Uterus (tissue), 4 donors: ENCODE data around the gene PTGES3L. TPM values are rescaled to one million over a fixed set of nuclear protein-coding genes. Genes with fewer than 3 reads are reported as not detected.
"Not testable (repeated sequence)": the region's sequence is repeated elsewhere in the genome, so short reads cannot be mapped to it uniquely, and the experiment has no call there.

ENCODE experiments used
- DNase-seq, 2 donors: peaks; one replicate each; pipeline ENCODE4 v3.0.0-alpha.2; 2019 to 2020
- H3K27ac ChIP-seq, 2 donors: fragments of 200-600 bp; sonication (generic); 1 replicate in 1 of 2; 2 replicates in 1 of 2; pipeline ENCODE4 v1.5.1; 2016 to 2018
- H3K27me3 ChIP-seq, 2 donors: fragments of 200-600 bp; sonication (generic); one replicate each; pipeline ENCODE4 v1.5.1; 2018 to 2019; ENCODE audit warnings: control low read depth in 1 of 2
- H3K36me3 ChIP-seq, 2 donors: fragments of 200-600 bp; sonication (generic); one replicate each; pipeline ENCODE4 v1.5.1; 2019; ENCODE audit warnings: control low read depth in 1 of 2
- H3K4me1 ChIP-seq, 2 donors: fragments of 200-600 bp; sonication (generic); one replicate each; pipeline ENCODE4 v1.5.1; 2018 to 2019; ENCODE audit warnings: control low read depth in 1 of 2
- H3K4me3 ChIP-seq, 2 donors: fragments of 200-600 bp; sonication (generic); 1 replicate in 1 of 2; 2 replicates in 1 of 2; pipeline ENCODE4 v1.5.1; 2018 to 2019; ENCODE audit warnings: mild to moderate bottlenecking in 1 of 2
- H3K9me3 ChIP-seq, 2 donors: fragments of 200-600 bp; sonication (generic); one replicate each; pipeline ENCODE4 v1.5.1; 2019; ENCODE audit warnings: control low read depth in 1 of 2
- POLR2A ChIP-seq, 2 donors: fragments of 450-650 bp; IDR thresholded peaks; one replicate each; pipeline ENCODE4 v1.6.1; 2016; ENCODE audit warnings: antibody characterized with exemption in 2 of 2, mild to moderate bottlenecking in 1 of 2, moderate library complexity in 1 of 2
- intact Hi-C: fragments of 100-400 bp; cut with DNase I; formaldehyde crosslinking; loops from one replicate; pipeline ENCODE4 v1.15.1; 2023; ENCODE audit warnings: low total_unique reads
- total RNA-seq, 4 donors: library from RNA; depleted of rRNA in 3 of 4; stranded (reverse); fragments of >200 nt in 3 of 4; gene quantifications; one replicate each; pipeline versions ENCODE4 v1.1.0 to v1.2.4, GENCODE V29; 2014 to 2023
- TF ChIP-seq, protein P1 (sequence below), 4 experiments: fragments of 200-600 bp in 2 of 4; fragments of 450-650 bp in 2 of 4; sonication (generic) in 2 of 4; IDR thresholded peaks; one replicate each; pipeline ENCODE4 v1.5.1; 2016 to 2019; ENCODE audit warnings: antibody characterized with exemption in 4 of 4, mild to moderate bottlenecking in 2 of 4, moderate library complexity in 1 of 4
- donor health status: DM: yes; HTN: yes; CAD: no.

The PTGES3L gene
- total RNA-seq, 4 donors from 2014 or later, result 0.51 to 3.7 (median 1.2) TPM; not detected in 1

GRCh38 chr17:42975265-42975664 lies 4.6 kb downstream of the PTGES3L start:
- TF ChIP-seq, protein P1, sequence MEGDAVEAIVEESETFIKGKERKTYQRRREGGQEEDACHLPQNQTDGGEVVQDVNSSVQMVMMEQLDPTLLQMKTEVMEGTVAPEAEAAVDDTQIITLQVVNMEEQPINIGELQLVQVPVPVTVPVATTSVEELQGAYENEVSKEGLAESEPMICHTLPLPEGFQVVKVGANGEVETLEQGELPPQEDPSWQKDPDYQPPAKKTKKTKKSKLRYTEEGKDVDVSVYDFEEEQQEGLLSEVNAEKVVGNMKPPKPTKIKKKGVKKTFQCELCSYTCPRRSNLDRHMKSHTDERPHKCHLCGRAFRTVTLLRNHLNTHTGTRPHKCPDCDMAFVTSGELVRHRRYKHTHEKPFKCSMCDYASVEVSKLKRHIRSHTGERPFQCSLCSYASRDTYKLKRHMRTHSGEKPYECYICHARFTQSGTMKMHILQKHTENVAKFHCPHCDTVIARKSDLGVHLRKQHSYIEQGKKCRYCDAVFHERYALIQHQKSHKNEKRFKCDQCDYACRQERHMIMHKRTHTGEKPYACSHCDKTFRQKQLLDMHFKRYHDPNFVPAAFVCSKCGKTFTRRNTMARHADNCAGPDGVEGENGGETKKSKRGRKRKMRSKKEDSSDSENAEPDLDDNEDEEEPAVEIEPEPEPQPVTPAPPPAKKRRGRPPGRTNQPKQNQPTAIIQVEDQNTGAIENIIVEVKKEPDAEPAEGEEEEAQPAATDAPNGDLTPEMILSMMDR (IDR thresholded peaks at IDR 0.05), result no peak
- no peaks in the 10 kb centered on the region for H3K27me3 ChIP-seq
- H3K4me1 ChIP-seq, result no peaks in the 10 kb centered on the region
- no peak overlapping the region for H3K4me3 ChIP-seq
- no peaks in the 10 kb centered on the region for H3K36me3 ChIP-seq
- intact Hi-C loops, result no loop called here
- H3K27ac ChIP-seq, result no peak overlapping the region
- no peak for DNase-seq
- no peaks in the 10 kb centered on the region for H3K9me3 ChIP-seq

DNA sequence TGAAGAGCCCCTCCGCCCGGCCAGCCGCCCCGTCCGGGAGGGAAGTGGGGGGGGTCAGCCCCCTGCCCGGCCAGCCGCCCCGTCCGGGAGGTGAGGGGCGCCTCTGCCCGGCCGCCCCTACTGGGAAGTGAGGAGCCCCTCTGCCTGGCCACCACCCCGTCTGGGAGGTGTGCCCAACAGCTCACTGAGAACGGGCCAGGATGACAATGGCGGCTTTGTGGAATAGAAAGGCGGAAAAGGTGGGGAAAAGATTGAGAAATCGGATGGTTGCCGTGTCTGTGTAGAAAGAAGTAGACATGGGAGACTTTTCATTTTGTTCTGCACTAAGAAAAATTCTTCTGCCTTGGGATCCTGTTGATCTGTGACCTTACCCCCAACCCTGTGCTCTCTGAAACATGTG lies 6.6 kb downstream of the PTGES3L start:
- H3K27me3 ChIP-seq, DNase-seq, H3K36me3 ChIP-seq, H3K27ac ChIP-seq, H3K4me1 ChIP-seq, intact Hi-C loops, H3K4me3 ChIP-seq, H3K9me3 ChIP-seq: not testable (repeated sequence)

DNA sequence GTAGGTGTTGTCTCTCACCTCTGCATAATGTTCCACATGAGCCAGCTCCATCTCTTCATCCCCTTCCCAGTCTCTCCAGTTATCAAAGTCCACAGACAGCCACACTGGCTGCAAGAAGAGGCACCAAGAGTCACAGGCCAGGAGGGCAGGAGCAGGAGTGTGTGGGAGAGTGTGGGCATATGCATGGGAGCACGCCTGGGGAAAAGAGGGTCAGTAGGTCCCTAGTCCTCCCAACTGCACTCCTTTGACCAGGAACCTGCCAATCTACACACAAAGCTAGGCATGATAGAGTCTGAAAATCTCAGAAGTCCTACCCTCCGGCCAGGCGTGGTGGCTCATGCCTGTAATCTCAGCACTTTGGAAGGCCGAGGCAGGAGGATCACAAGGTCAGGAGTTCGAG lies 8.3 kb downstream of the PTGES3L start:
- Histone ChIP-seq H3K36me3 (no peaks in the 10 kb centered on the region), H3K9me3 (no peaks in the 10 kb centered on the region), H3K4me3 (no peak overlapping the region), H3K27me3 (no peaks in the 10 kb centered on the region), H3K27ac (no peak overlapping the region), H3K4me1 (no peaks in the 10 kb centered on the region)
- intact Hi-C loops, result no loop called here
- no peak for DNase-seq
- TF ChIP-seq POLR2A (IDR thresholded peaks at IDR 0.05), result no peak
- TF ChIP-seq, protein P1 (IDR thresholded peaks at IDR 0.05), result no peak

- intact Hi-C loops, result no loop called here
- Histone ChIP-seq H3K36me3 (no peaks in the 10 kb centered on the region), H3K27me3 (no peaks in the 10 kb centered on the region), H3K27ac (no peak overlapping the region), H3K4me3 (no peak overlapping the region), H3K9me3 (no peaks in the 10 kb centered on the region), H3K4me1 (no peaks in the 10 kb centered on the region)
- TF ChIP-seq, protein P1 (IDR thresholded peaks at IDR 0.05), result no peak
- TF ChIP-seq POLR2A (IDR thresholded peaks at IDR 0.05), result no peak
- DNase-seq, result no peak
These were observed 10.8 kb downstream of the PTGES3L start for GRCh38 chr17:42969001-42969581.

DNA sequence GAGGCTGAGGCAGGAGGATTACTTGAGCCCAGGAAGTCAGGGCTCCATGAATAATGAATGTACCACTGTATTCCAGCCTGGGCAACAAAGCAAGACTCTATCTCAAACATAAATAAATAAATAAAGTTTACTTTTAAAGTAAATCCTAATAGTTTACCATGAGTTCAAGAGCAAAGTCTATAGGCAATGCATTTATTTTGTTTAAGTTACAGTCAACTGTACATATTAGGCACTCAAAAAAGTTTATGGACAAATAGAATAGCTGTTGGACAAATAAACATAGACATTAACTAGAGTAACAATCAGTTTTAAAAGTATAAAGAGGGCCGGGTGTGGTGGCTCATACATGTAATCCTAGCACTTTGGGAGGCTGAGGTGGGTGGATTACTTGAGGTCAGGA lies 12.0 kb downstream of the PTGES3L start:
- Histone ChIP-seq H3K4me1 (no peaks in the 10 kb centered on the region), H3K27ac (no peak overlapping the region), H3K4me3 (no peak overlapping the region), H3K27me3 (no peaks in the 10 kb centered on the region), H3K36me3 (no peaks in the 10 kb centered on the region), H3K9me3 (no peaks in the 10 kb centered on the region)
- TF ChIP-seq, protein P1 (IDR thresholded peaks at IDR 0.05), result no peak
- TF ChIP-seq POLR2A (IDR thresholded peaks at IDR 0.05), result no peak
- no peak for DNase-seq
- intact Hi-C loops, result no loop called here
